Germinal center (tissue), 1 donor: ENCODE data around the gene HCAR3.
"Not testable (repeated sequence)": the region's sequence is repeated elsewhere in the genome, so short reads cannot be mapped to it uniquely, and the experiment has no call there.

Experiments used
- DNase-seq: peaks from one replicate; pipeline ENCODE4 v3.0.0; 2012; ENCODE audit warnings: mixed read lengths, low spot score

The HCAR3 gene

GRCh38 chr12:122716658-122717057 lies at the start of gene HCAR3:
Gene HCAR3 (minus strand): TSS chr12:122716811. CDS start chr12:122716737, 74 bp downstream.
- DNase-seq: not testable (repeated sequence)

- no peak for DNase-seq
Measured at GRCh38 chr12:122757568-122757967, 41.0 kb upstream of the HCAR3 start.

- no peak for DNase-seq
Measured at GRCh38 chr12:122754790-122755189, 38.2 kb upstream of the HCAR3 start.

GRCh38 chr12:122753319-122753650 lies 36.7 kb upstream of the HCAR3 start:
- peak; percentile 38 for DNase-seq

GRCh38 chr12:122752464-122753318 lies 36.1 kb upstream of the HCAR3 start, which contains the start of gene DENR:
Gene DENR (plus strand): TSS chr12:122752824. CDS start chr12:122753702, 878 bp downstream.
- peak; percentile 96 for DNase-seq

- DNase-seq: not testable (repeated sequence)
Measured at GRCh38 chr12:122750781-122751515, 34.3 kb upstream of the HCAR3 start.

- no peak for DNase-seq
Measured at GRCh38 chr12:122749569-122750332, 33.1 kb upstream of the HCAR3 start.

GRCh38 chr12:122747224-122748135 lies 30.9 kb upstream of the HCAR3 start:
- DNase-seq: no peak

GRCh38 chr12:122743895-122744525 lies 27.4 kb upstream of the HCAR3 start:
- no peak for DNase-seq

- DNase-seq: no peak
Measured at GRCh38 chr12:122740351-122740750, 23.7 kb upstream of the HCAR3 start.

- DNase-seq: no peak
Measured at GRCh38 chr12:122738571-122738970, 22.0 kb upstream of the HCAR3 start.

- no peak for DNase-seq
Measured at GRCh38 chr12:122732611-122733010, 16.0 kb upstream of the HCAR3 start.

GRCh38 chr12:122732170-122732569 lies 15.6 kb upstream of the HCAR3 start:
- DNase-seq: no peak

- DNase-seq: no peak
Measured at GRCh38 chr12:122730215-122731014, 13.8 kb upstream of the HCAR3 start, which contains the start of gene HCAR1. Gene HCAR1 (minus strand): TSS chr12:122730844. CDS start chr12:122730339, 505 bp downstream.

- DNase-seq: no peak
Measured at GRCh38 chr12:122729583-122730214, 13.1 kb upstream of the HCAR3 start.

GRCh38 chr12:122726080-122726558 lies 9.5 kb upstream of the HCAR3 start:
- peak; percentile 16 for DNase-seq

- no peak for DNase-seq
Measured at GRCh38 chr12:122725452-122726079, 9.0 kb upstream of the HCAR3 start.

- DNase-seq: no peak
Measured at GRCh38 chr12:122724641-122725243, 8.1 kb upstream of the HCAR3 start.
